Heart left ventricle (tissue), 13 donors: ENCODE data around the gene C5orf47.

Experiments
- CTCF ChIP-seq, 12 donors: fragments of 200-600 bp; sonication (generic) in 4 of 12; IDR thresholded peaks; one replicate each; pipeline versions ENCODE4 v1.5.0 to v1.8.0; 2018 to 2022; ENCODE audit warnings: antibody characterized with exemption in 12 of 12, mild to moderate bottlenecking in 5 of 12
- POLR2A ChIP-seq, 2 donors: fragments of 450-650 bp; IDR thresholded peaks; one replicate each; pipeline ENCODE4 v1.6.1; 2017; ENCODE audit warnings: antibody characterized with exemption in 2 of 2, mild to moderate bottlenecking in 2 of 2, moderate library complexity in 2 of 2
- donor health status: ischemic (EF 13 %, LVEDD 7.1; RV severe dilation, severe dysfunction).
- donor health status: DM: no; HTN: yes; CAD: no.
- donor health status: DM: no; HTN: no; CAD: no.
- donor health status: ischemic (EF 25% LVEDD 6.9; RV normal size, moderate dysfunction).
- donor health status: ischemic (EF 25% LVEDD 5.7; RV mildly dilated, moderate dysfunction).
- donor health status: ischemic (EF 35%, LVEDD 5.7; RV mildly dilated, moderate dysfunction).
- donor health status: nonischemic (EF 11% LVEDD 7.7; RV severe dilation, severe dysfunction).
- donor health status: DM: yes; HTN: yes; CAD: no.
- donor health status: PGD.
- donor health status: ischemic (EF 29% LVEDD 5.4; RV normal size, mild dysfunction).
- donor health status: nonischemic (EF 23%, LVEDD 6.1; RV moderate dilation, normal function).

- TF ChIP-seq CTCF (IDR thresholded peaks at IDR 0.05) (no peak), POLR2A (IDR thresholded peaks at IDR 0.05) (no peak)
Observed at GRCh38 chr5:173974688-173975239, 14.2 kb upstream of the C5orf47 start.
